ENCODE measurements around the gene GFAP. TPM values are rescaled to one million over a fixed set of nuclear protein-coding genes. Genes with fewer than 3 reads are reported as not detected.

GFAP gene
- total and polyA plus RNA-seq, 3 donors from 2014 or later, result 0.55 to 0.91 (median 0.62) TPM

DNA sequence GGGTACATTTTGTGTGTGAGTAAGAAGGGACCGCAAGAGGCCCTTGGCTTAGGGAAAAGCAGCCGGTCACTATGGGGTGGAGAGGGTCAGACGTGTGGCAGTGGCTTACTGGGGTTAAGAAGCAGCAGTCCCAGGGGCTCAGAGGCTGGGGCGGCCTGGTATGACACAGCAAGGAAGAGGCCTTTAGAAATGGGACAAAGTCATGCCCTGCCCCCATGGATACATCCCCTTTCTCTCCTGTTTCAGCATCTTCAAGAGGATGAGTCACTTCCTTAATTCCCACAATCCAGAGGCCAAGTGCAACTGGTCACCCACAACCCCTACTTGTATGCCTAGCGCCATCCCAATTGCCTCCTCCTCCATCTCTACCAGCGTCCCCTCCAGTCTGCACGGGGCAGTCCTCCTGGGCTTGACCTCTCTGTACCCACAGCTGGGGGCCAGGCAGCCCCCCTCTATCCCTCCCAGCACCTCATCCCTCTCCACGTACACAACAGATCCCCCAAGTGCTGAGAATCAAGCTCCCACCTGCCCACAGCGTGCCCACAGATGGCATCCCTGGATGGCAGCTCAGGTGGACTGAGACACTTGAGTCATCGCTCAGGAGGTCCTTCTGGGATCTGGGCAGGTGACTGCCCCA is 9.2 kb downstream of the GFAP start:
- H3K4me3 ChIP-seq, result no peak overlapping the region
- DNase-seq, result no peak
- no peak overlapping the region for H3K27ac ChIP-seq
- TF ChIP-seq, protein P1, sequence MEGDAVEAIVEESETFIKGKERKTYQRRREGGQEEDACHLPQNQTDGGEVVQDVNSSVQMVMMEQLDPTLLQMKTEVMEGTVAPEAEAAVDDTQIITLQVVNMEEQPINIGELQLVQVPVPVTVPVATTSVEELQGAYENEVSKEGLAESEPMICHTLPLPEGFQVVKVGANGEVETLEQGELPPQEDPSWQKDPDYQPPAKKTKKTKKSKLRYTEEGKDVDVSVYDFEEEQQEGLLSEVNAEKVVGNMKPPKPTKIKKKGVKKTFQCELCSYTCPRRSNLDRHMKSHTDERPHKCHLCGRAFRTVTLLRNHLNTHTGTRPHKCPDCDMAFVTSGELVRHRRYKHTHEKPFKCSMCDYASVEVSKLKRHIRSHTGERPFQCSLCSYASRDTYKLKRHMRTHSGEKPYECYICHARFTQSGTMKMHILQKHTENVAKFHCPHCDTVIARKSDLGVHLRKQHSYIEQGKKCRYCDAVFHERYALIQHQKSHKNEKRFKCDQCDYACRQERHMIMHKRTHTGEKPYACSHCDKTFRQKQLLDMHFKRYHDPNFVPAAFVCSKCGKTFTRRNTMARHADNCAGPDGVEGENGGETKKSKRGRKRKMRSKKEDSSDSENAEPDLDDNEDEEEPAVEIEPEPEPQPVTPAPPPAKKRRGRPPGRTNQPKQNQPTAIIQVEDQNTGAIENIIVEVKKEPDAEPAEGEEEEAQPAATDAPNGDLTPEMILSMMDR (IDR thresholded peaks at IDR 0.05), result no peak
- TF ChIP-seq POLR2A (IDR thresholded peaks at IDR 0.05), result no peak
- H3K9me3 ChIP-seq, result no peaks in the 10 kb centered on the region
- no peaks in the 10 kb centered on the region for H3K27me3 ChIP-seq
- WGBS, 2 donors, result 88 to 92% methylated on average over 9 to 10 of the region's 10 CpGs
- peaks cover 4% of the 10 kb centered on the region for H3K4me1 ChIP-seq
- H3K36me3 ChIP-seq (ENCODE audit: low read depth, missing control alignments), result no peaks in the 10 kb centered on the region
- intact Hi-C loops (cut with DNase I; ENCODE audit: low total_unique reads), result no loop called here

DNA sequence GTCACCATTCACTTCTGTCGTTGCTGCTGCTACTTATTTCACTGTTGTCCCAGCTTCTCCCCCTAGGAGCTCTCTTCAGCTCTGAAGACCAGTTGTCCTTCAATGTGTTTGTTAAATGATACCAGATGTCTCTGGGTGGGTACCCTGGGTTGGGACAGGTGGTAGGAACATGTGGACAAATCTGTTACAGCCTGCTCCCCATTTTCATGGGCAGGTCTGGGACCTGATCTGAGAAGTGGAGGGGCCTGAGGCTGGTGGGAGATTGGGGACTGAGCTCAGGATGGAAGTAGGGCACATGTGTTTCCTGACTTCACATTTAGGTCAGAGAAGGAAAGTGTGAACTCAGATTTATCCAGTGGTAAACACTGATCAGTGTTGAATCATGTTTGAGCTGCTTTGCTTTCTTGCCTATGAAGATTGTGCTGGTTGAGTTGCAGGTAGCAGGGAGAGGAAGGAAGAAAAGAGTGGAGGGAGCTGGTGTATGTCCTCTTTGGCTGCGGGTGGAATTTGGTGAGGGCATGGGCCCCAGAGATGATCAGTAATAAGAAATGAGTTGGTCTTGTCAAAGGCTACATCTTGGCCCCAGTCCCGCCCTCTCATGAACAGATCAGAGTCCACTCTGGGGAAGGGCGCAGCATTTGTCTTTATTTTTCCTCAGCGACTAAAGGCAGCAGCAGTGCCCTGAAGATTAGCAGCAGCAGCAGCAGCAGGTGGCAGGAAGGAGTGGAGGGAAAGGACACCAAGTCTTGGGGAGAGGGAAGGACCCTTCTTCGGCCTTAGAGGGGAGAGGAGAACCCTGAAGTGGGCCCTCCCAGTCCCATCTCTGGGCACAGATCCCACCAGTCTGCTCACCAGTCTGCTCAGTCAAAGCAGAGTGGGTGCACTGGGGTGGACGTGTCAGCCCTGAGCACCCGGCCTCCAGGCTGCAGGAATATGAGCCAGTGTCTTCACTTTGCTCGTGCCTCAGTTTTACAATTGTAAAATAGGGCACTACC is 10.0 kb downstream of the GFAP start:
- Histone ChIP-seq H3K27me3 (no peaks in the 10 kb centered on the region), H3K9me3 (no peaks in the 10 kb centered on the region), H3K4me1 (no peaks in the 10 kb centered on the region), H3K36me3 (ENCODE audit: low read depth, missing control alignments) (no peaks in the 10 kb centered on the region), H3K4me3 (no peak overlapping the region), H3K27ac (no peak overlapping the region)
- TF ChIP-seq, protein P1 (IDR thresholded peaks at IDR 0.05), result no peak
- no peak for TF ChIP-seq POLR2A (IDR thresholded peaks at IDR 0.05)
- no peak for DNase-seq
- intact Hi-C loops (cut with DNase I; ENCODE audit: low total_unique reads), result no loop called here
- 83 to 92% methylated on average over 9 of the region's 9 CpGs for WGBS, 2 donors

DNA sequence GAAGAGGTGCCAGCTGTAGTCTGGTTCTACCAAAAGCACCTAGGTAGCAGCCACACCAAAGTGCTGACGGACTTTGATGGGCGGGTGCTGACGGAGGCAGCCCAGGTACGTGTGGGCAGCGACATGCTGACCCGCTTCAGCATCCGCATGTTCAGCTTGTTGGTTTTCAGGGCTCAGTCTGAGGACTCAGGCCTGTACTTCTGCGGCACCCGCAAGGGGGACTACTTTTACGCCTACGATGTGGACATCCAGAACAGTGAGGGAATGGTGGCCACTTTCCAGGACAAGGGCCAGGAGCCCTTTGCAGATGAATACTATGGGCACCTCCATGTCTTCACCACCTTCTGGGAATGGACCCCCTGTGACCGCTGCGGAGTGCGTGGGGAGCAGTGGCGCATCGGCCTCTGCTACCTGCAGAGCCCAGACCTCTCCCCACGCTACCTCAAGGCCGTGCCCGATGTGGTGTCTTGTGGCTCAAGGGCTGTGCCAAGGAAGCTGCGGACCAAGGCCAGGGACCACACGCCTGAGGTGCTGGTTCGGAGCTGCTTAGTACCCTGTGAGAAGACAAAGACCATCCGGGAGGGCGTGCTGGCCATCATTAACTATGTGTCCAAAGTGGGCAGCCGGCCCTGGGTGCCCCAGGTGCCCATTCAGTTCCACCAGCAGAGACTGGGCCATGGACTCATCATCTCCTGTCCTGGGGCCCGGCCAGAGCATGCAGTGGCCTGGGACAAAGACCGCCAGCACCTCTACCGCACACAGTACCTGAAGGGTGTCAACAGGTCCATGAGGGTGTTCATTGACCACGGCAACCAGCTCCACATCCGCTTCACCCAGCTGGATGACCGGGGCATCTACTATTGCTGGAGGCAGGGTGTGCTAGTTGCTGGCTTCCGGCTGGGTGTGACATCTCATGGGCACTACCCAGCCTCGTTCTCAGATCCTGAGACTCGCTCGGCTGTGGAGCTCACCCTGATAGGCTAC is 11.0 kb downstream of the GFAP start:
- no peak for TF ChIP-seq POLR2A (IDR thresholded peaks at IDR 0.05)
- TF ChIP-seq, protein P1 (IDR thresholded peaks at IDR 0.05), result no peak
- WGBS, 2 donors, result 96 to 97% methylated on average over 17 to 35 of the region's 35 CpGs
- H3K27me3 ChIP-seq, result no peaks in the 10 kb centered on the region
- no peaks in the 10 kb centered on the region for H3K9me3 ChIP-seq
- no peak overlapping the region for H3K4me3 ChIP-seq
- no peak for DNase-seq
- no peak overlapping the region for H3K27ac ChIP-seq
- H3K4me1 ChIP-seq, result no peaks in the 10 kb centered on the region
- no peaks in the 10 kb centered on the region for H3K36me3 ChIP-seq (ENCODE audit: low read depth, missing control alignments)
- intact Hi-C loops (cut with DNase I; ENCODE audit: low total_unique reads), result no loop called here

DNA sequence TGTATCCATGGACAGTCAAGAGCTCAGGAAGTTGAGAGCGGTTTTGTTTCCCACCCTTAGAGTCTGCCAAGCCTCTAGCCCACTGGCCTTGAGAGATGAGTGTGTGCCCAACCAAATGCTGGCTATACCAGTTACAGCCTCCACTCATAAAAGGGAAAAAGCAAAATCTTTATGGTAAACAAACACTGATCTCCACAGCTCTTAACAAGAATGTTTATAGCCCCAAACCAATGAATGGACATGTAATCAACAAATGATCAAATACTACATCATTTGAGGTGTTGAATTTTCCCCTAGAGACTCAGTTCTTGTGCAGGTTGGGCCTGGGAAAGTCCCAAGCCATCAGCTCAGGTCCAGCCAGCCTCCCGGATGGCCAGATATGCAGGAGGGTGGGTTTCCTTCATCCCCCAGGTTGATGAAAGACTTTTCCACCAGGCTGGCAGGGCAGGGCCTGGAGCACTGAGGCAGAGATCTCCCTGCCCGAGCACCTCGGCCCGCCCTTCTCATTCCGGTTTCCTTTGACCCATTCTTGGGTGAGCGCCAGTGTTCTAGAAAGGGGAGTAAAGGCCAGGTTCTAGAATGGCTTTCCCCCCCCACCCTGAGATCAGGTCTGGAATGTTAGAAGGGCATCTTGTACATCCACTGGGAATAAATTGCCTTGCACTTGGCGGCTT is 12.2 kb downstream of the GFAP start:
- Histone ChIP-seq H3K27me3 (no peaks in the 10 kb centered on the region), H3K9me3 (no peaks in the 10 kb centered on the region), H3K27ac (no peak overlapping the region), H3K4me1 (peaks cover 4% of the 10 kb centered on the region), H3K4me3 (no peak overlapping the region), H3K36me3 (ENCODE audit: low read depth, missing control alignments) (no peaks in the 10 kb centered on the region)
- intact Hi-C loops (cut with DNase I; ENCODE audit: low total_unique reads), result no loop called here
- no peak for DNase-seq
- no peak for TF ChIP-seq POLR2A (IDR thresholded peaks at IDR 0.05)
- TF ChIP-seq, protein P1 (IDR thresholded peaks at IDR 0.05), result no peak
- 78 to 90% methylated on average over 7 to 8 of the region's 8 CpGs for WGBS, 2 donors

Measured in testis (tissue), 3 donors.